Ishikawa (cell line): Measurements from ENCODE around the gene CADM3.

Experiments used
- CEBPB ChIP-seq: IDR thresholded peaks from 2 replicates; pipeline ENCODE4 v1.6.1; 2012
- CREB1 ChIP-seq: IDR thresholded peaks from 2 replicates; pipeline ENCODE4 v1.6.1; 2012; ENCODE audit warnings: low read depth
- EGR1 ChIP-seq: IDR thresholded peaks from 2 replicates; pipeline ENCODE4 v1.6.1; 2012
- EP300 ChIP-seq: IDR thresholded peaks from 2 replicates; pipeline ENCODE4 v1.6.1; 2012; ENCODE audit warnings: borderline replicate concordance
- FOXM1 ChIP-seq: IDR thresholded peaks from 2 replicates; pipeline ENCODE4 v1.6.1; 2012; ENCODE audit warnings: low read depth, borderline replicate concordance
- RAD21 ChIP-seq: IDR thresholded peaks from 2 replicates; pipeline ENCODE4 v1.6.1; 2012; ENCODE audit warnings: low read depth
- REST ChIP-seq: IDR thresholded peaks from 2 replicates; pipeline ENCODE4 v1.6.1; 2012; ENCODE audit warnings: low read depth, mild to moderate bottlenecking
- TAF1 ChIP-seq: IDR thresholded peaks from 2 replicates; pipeline ENCODE4 v1.6.1; 2012; ENCODE audit warnings: low read depth, mild to moderate bottlenecking
- TCF12 ChIP-seq: IDR thresholded peaks from 2 replicates; pipeline ENCODE4 v1.6.1; 2012; ENCODE audit warnings: low read depth
- TEAD4 ChIP-seq: IDR thresholded peaks from 2 replicates; pipeline ENCODE4 v1.6.1; 2012
- USF1 ChIP-seq: IDR thresholded peaks from 2 replicates; pipeline ENCODE4 v1.6.1; 2012
- YY1 ChIP-seq: IDR thresholded peaks from 2 replicates; pipeline ENCODE4 v1.6.1; 2012; ENCODE audit warnings: low read depth
- ZBTB7A ChIP-seq: IDR thresholded peaks from 2 replicates; pipeline ENCODE4 v1.6.1; 2012; ENCODE audit warnings: low read depth
- TF ChIP-seq, protein P1 (sequence below): IDR thresholded peaks from 2 replicates; pipeline ENCODE4 v1.6.1; 2012

DNA sequence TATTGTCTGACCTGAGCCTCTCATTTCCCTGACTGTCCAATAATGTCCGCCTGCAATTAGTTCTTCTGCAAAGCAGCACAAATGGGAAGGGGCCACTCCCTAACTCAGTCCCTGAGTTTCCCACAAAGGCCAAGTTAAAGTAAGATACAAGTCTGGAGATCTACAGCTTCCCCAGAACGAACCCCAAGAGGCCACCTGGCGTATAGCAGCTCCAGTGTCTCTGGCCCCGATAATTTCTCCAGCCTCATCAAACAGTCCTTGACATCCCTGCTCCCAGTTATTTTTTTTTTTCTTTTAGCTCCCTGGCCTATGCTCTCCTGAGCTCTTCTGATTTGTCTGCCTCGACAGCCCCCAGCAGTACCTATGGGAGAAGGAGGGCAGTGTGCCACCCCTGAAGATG, 25.1 kb downstream of the CADM3 start:
- TF ChIP-seq EP300 (no peak), USF1 (no peak), TCF12 (no peak), TAF1 (no peak), CREB1 (no peak), YY1 (no peak), CEBPB (no peak), RAD21 (no peak), ZBTB7A (no peak), FOXM1 (no peak), EGR1 (no peak), REST (no peak), TEAD4 (no peak)
- TF ChIP-seq, protein P1, sequence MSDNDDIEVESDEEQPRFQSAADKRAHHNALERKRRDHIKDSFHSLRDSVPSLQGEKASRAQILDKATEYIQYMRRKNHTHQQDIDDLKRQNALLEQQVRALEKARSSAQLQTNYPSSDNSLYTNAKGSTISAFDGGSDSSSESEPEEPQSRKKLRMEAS: no peak
